Measurements from ENCODE around the gene CRACR2A.

The CRACR2A gene

GRCh38 chr12:3589745-3590144, 163.2 kb downstream of the CRACR2A start:
- no peak for DNase-seq (ENCODE audit: extremely low read depth, low read depth)
- no peak for TF ChIP-seq CTCF (IDR thresholded peaks at IDR 0.05; ENCODE audit: low read depth, low read length, missing control alignments)
- H3K4me3 ChIP-seq (replicated peaks; ENCODE audit: low read depth, low read length), result no peak overlapping the region

- no peak for TF ChIP-seq CTCF (IDR thresholded peaks at IDR 0.05; ENCODE audit: low read depth, low read length, missing control alignments)
- no peak for DNase-seq (ENCODE audit: extremely low read depth, low read depth)
- no peak overlapping the region for H3K4me3 ChIP-seq (replicated peaks; ENCODE audit: low read depth, low read length)
Measured at GRCh38 chr12:3587402-3588013, 165.4 kb downstream of the CRACR2A start.

GRCh38 chr12:3583656-3584334, 169.1 kb downstream of the CRACR2A start:
- TF ChIP-seq CTCF (IDR thresholded peaks at IDR 0.05; ENCODE audit: low read depth, low read length, missing control alignments), result no peak
- DNase-seq (ENCODE audit: extremely low read depth, low read depth), result no peak
- no peak overlapping the region for H3K4me3 ChIP-seq (replicated peaks; ENCODE audit: low read depth, low read length)

GRCh38 chr12:3580094-3580749, 172.7 kb downstream of the CRACR2A start:
- no peak for DNase-seq (ENCODE audit: extremely low read depth, low read depth)
- no peak for TF ChIP-seq CTCF (IDR thresholded peaks at IDR 0.05; ENCODE audit: low read depth, low read length, missing control alignments)
- no peak overlapping the region for H3K4me3 ChIP-seq (replicated peaks; ENCODE audit: low read depth, low read length)

GRCh38 chr12:3579446-3580093, 173.3 kb downstream of the CRACR2A start:
- no peak for TF ChIP-seq CTCF (IDR thresholded peaks at IDR 0.05; ENCODE audit: low read depth, low read length, missing control alignments)
- H3K4me3 ChIP-seq (replicated peaks; ENCODE audit: low read depth, low read length), result no peak overlapping the region
- DNase-seq (ENCODE audit: extremely low read depth, low read depth), result no peak

GRCh38 chr12:3578557-3578956, 174.4 kb downstream of the CRACR2A start:
- no peak for DNase-seq (ENCODE audit: extremely low read depth, low read depth)
- TF ChIP-seq CTCF (IDR thresholded peaks at IDR 0.05; ENCODE audit: low read depth, low read length, missing control alignments), result no peak

More at GRCh38 chr12:3578557-3578956, 174.4 kb downstream of the CRACR2A start:
- no peak overlapping the region for H3K4me3 ChIP-seq (replicated peaks; ENCODE audit: low read depth, low read length)
